ENCODE results near the gene ASXL2. TPM values are rescaled to one million over a fixed set of nuclear protein-coding genes. Genes with fewer than 3 reads are reported as not detected.

ASXL2 gene
- total RNA-seq, 2 donors from 2014 or later: 16.8 to 17.1 TPM

GRCh38 chr2:25726522-25726921, 151.8 kb downstream of the ASXL2 start:
- H3K4me3 ChIP-seq: no peak overlapping the region
- DNase-seq (ENCODE audit: low spot score): no peak
- H3K36me3 ChIP-seq: no peaks in the 10 kb centered on the region
- H3K4me1 ChIP-seq: no peaks in the 10 kb centered on the region
- no peak for TF ChIP-seq CTCF (IDR thresholded peaks at IDR 0.05)
- H3K27ac ChIP-seq: no peak overlapping the region
- H3K27me3 ChIP-seq: no peaks in the 10 kb centered on the region
- H3K9me3 ChIP-seq: no peaks in the 10 kb centered on the region

GRCh38 chr2:25725877-25726276, 152.4 kb downstream of the ASXL2 start:
- H3K4me3 ChIP-seq: no peak overlapping the region
- H3K27ac ChIP-seq: no peak overlapping the region
- H3K27me3 ChIP-seq: no peaks in the 10 kb centered on the region
- DNase-seq (ENCODE audit: low spot score): no peak
- no peak for TF ChIP-seq CTCF (IDR thresholded peaks at IDR 0.05)
- no peaks in the 10 kb centered on the region for H3K36me3 ChIP-seq
- no peaks in the 10 kb centered on the region for H3K4me1 ChIP-seq
- H3K9me3 ChIP-seq: no peaks in the 10 kb centered on the region

- Histone ChIP-seq H3K4me1 (no peaks in the 10 kb centered on the region), H3K9me3 (no peaks in the 10 kb centered on the region), H3K27ac (no peak overlapping the region), H3K4me3 (no peak overlapping the region), H3K36me3 (no peaks in the 10 kb centered on the region), H3K27me3 (no peaks in the 10 kb centered on the region)
- DNase-seq (ENCODE audit: low spot score): no peak
- no peak for TF ChIP-seq CTCF (IDR thresholded peaks at IDR 0.05)
These were observed 153.5 kb downstream of the ASXL2 start for GRCh38 chr2:25724756-25725155.

GRCh38 chr2:25722224-25722623, 156.1 kb downstream of the ASXL2 start:
- H3K36me3 ChIP-seq: no peaks in the 10 kb centered on the region
- H3K27ac ChIP-seq: no peak overlapping the region
- no peak overlapping the region for H3K4me3 ChIP-seq
- no peaks in the 10 kb centered on the region for H3K27me3 ChIP-seq
- no peaks in the 10 kb centered on the region for H3K4me1 ChIP-seq
- no peak for DNase-seq (ENCODE audit: low spot score)
- H3K9me3 ChIP-seq: no peaks in the 10 kb centered on the region
- TF ChIP-seq CTCF (IDR thresholded peaks at IDR 0.05): no peak

DNA sequence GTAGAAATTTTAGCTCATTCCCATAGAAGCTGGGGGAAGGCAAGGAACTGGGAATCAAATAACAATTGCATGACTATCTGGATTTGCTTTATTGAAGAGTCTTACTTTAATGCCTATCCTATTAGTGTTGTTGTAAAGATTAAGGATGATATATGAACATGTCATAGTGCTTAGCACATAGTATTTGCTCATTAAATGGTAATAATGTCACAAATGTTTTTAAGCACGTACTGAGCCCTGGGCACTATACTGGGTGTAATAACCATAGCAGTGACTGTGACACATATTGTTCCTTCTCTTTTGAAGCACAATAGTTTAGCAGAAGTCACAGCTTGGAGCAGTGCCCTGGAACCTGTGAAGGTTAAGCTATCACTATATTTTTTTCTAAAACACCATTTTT, 157.7 kb downstream of the ASXL2 start:
- Histone ChIP-seq H3K4me1 (no peaks in the 10 kb centered on the region), H3K36me3 (no peaks in the 10 kb centered on the region), H3K27ac (no peak overlapping the region), H3K4me3 (no peak overlapping the region), H3K9me3 (no peaks in the 10 kb centered on the region), H3K27me3 (no peaks in the 10 kb centered on the region)
- no peak for TF ChIP-seq CTCF (IDR thresholded peaks at IDR 0.05)
- DNase-seq (ENCODE audit: low spot score): no peak

DNA sequence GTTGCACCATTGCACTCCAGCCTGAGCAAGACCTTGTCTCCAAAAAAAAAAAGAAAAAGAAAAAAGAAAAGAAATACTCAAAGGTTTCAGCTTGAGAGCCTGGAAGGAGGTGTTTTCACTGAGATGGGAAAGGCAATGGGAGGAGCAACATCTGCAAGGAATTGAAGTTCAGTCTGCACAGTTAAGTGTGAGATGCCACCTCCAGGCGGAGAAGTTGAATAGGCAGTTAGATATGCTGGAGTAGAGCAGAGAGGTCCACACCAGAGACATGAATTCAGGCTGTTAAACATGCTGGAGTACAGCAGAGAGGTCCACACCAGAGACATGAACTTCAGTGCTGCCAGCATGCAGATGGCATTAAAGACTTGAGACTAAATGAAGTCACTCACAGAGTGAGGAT, 163.5 kb downstream of the ASXL2 start:
- no peak for TF ChIP-seq CTCF (IDR thresholded peaks at IDR 0.05)
- Histone ChIP-seq H3K9me3 (no peaks in the 10 kb centered on the region), H3K27me3 (no peaks in the 10 kb centered on the region), H3K4me1 (no peaks in the 10 kb centered on the region), H3K36me3 (no peaks in the 10 kb centered on the region), H3K4me3 (no peak overlapping the region), H3K27ac (no peak overlapping the region)
- no peak for DNase-seq (ENCODE audit: low spot score)
